Renal cortical epithelial cell (primary cell): Measurements from ENCODE around the gene RANBP6. TPM values are rescaled to one million over a fixed set of nuclear protein-coding genes. Genes with fewer than 3 reads are reported as not detected.

ENCODE experiments used
- DNase-seq: peaks from one replicate; pipeline ENCODE4 v3.0.0-alpha.2; 2011; ENCODE audit warnings: low read depth
- total RNA-seq: library from RNA; depleted of rRNA; stranded (reverse); fragments of >200 nt; gene quantifications from 2 replicates; pipeline ENCODE4 v1.2.3, GENCODE V29; 2014

Gene RANBP6
- total RNA-seq, 1 donor from 2014 or later, result 54.0 TPM

GRCh38 chr9:6007058-6007769 lies 8.2 kb downstream of the RANBP6 start:
- DNase-seq, result no peak

- DNase-seq, result peak; percentile 63
Measured at GRCh38 chr9:6006749-6007057, 8.7 kb downstream of the RANBP6 start.

DNA sequence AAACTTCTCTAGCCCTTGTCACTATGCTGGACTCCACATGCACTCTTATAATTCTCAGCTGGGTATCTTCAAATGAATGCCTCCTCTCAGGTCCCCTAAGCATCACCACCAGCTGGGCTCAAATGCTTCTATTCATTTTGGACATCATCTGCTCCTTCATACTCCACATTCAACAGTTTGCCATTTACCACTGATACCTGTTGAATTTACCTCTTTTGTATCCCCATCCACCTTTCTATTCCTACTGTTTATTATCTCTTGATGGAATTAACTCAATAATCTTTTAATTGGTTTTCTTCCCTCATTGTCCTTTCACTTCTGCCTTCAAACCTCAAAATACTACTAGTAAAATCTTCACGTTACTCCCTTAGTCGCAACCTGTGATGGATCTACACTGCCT lies 14.5 kb downstream of the RANBP6 start:
- no peak for DNase-seq

GRCh38 chr9:5999443-6000101 lies 15.9 kb downstream of the RANBP6 start:
- DNase-seq, result no peak

DNA sequence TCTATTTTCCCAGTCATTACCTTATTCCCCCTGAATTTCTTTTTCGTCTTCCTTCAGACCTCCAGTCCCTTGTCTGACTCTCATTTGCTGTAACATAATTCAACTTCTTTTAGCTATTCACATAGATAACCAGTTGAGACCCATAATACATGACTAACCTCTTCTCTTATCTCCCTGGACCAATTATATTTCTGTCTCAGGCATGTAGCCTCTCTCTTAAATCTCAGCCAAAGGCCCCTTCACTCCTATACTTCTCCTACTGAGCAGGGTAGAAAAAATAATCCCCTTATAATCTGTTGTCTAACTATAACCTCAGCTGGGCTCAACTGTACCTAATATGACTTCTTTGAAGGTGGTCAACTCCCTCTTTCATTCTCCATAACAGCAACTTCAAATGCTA lies 20.9 kb downstream of the RANBP6 start:
- no peak for DNase-seq

- no peak for DNase-seq
Measured at GRCh38 chr9:5988265-5988664, 27.2 kb downstream of the RANBP6 start.

- DNase-seq, result no peak
Measured at GRCh38 chr9:5983042-5983441, 32.4 kb downstream of the RANBP6 start.

DNA sequence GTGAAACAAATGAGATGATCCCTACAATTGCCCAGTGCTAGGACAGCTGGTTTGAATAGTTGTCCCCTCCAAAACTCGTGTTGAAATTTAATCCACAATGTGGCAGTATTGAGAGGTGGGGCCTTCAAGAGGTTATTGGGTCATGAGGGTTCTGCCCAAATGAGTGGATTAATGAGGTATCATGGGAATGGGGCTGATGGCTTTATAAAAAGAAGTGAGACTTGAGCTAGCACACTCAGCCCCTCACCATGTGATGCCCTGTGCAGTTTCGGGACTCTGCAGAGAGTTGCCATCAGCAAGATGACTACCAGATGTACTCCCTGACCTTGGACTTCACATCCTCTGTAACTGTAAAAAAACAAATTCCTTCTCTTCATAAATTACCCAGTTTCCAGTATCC lies 33.1 kb downstream of the RANBP6 start:
- no peak for DNase-seq

- DNase-seq, result no peak
Measured at GRCh38 chr9:5978523-5978922, 36.9 kb downstream of the RANBP6 start.

DNA sequence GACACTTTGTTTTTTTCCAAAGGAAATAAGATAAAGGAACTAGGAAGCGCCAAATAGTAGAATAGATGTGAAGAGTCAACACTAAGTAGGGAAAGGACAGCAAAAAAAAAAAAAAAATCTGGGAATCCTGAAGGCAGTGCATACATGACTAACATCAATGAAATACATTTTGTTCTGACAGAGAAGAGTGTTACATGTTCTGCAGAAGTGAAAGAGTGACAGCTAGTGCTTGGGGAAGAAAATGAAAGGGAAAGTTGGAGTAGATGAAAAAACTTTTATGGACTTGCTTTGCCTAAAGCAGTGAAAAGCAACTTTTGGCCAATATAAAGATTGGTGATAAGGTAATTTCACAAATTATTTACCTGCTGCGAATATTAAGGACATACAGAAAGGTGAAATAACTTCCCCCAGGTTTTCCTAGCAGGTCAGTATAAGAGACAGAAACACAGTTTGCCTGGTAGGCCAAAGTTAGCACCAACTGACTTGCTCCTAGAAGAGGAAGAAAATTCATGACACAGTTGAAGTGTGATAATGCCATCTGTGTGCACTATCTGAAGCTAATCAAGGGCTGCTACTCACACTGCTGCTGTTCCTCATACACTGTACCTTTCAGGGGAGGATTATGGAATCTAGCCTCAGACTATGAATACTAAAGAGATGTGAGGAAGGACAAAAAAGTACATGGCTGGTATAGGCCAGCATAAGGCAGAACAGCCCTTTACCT lies 38.6 kb downstream of the RANBP6 start:
- peak; percentile 38 for DNase-seq

DNA sequence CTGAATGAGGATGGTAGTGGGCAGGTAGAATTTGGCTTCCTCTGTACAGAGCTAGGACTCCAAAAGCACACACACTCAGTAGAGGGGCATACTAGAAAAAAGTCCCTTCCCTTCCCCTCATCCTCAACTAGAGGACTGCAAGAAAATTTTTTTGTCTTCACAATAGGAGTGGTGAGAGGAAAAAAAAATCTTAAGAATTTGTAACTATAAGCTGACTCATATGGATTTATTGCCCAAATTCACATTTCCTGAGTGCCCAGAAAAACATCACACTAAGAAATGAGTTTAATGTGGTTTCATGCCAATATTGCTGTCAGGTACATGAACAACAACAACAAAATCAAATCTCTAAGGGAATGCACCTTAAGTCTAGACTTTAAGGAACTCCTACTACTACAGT lies 43.7 kb downstream of the RANBP6 start:
- peak; percentile 53 for DNase-seq

Other genes starting within 250 kb of the RANBP6 start
- gene ERMP1, start 182.5 kb downstream of the RANBP6 start, total RNA-seq, result 29.9 and 177 TPM in 2 replicates
- 0.05 TPM in 1 of 2 replicates, not detected in the other for gene MLANA, start 124.7 kb downstream of the RANBP6 start, total RNA-seq
- 0.25 and 0.35 TPM in 2 replicates for gene IL33, start 200.2 kb upstream of the RANBP6 start, total RNA-seq